WTC11 (cell line): ENCODE data around the gene KDELR1. TPM values are rescaled to one million over a fixed set of nuclear protein-coding genes. Genes with fewer than 3 reads are reported as not detected.
A peak's percentile ranks its signal among the peaks of the same experiment; 100 is the strongest.

Experiments
- ATAC-seq: fragments of 200-7000 bp; cut with Tn5 transposase; 2 replicates; pipeline ENCODE4 v1.10.0; 2021; ENCODE audit warnings: mild to moderate bottlenecking, moderate library complexity
- CTCF ChIA-PET: fragments of 300-600 bp; sonication (Branson Sonifier 250); formaldehyde crosslinking; loops from one replicate; lab custom pipeline; 2021; ENCODE audit warnings: antibody characterized with exemption; lab: Charles Lee
- POLR2A ChIA-PET: fragments of 350-600 bp; sonication (Branson Sonifier 250); formaldehyde crosslinking; loops from one replicate; lab custom pipeline; 2021; ENCODE audit warnings: antibody characterized with exemption; lab: Charles Lee
- DNase-seq: peaks from one replicate; pipeline ENCODE4 v3.0.0; 2021; ENCODE audit warnings: low spot score
- H3K27ac Mint-ChIP-seq: 2 replicates; pipeline ENCODE4 v1.8.0; 2021; ENCODE audit warnings: mixed read lengths
- H3K27me3 Mint-ChIP-seq: 2 replicates; pipeline ENCODE4 v1.8.0; 2021; ENCODE audit warnings: low read depth, mild to moderate bottlenecking, moderate library complexity, mixed read lengths
- H3K36me3 Mint-ChIP-seq: 2 replicates; pipeline ENCODE4 v1.8.0; 2021; ENCODE audit warnings: mixed read lengths
- H3K4me1 Mint-ChIP-seq: 2 replicates; pipeline ENCODE4 v1.8.0; 2022; ENCODE audit warnings: mixed read lengths
- H3K4me3 Mint-ChIP-seq: 2 replicates; pipeline ENCODE4 v1.8.0; 2021; ENCODE audit warnings: mild to moderate bottlenecking, moderate library complexity, mixed read lengths
- H3K9me3 Mint-ChIP-seq: 2 replicates; pipeline ENCODE4 v1.8.0; 2021; ENCODE audit warnings: mixed read lengths
- ATF1 ChIP-seq: sonication (generic); formaldehyde crosslinking; IDR thresholded peaks from 2 replicates; pipeline ENCODE4 v1.8.1; 2023; ENCODE audit warnings: mild to moderate bottlenecking, moderate library complexity, missing genetic modification reagents
- E2F5 ChIP-seq: sonication (generic); formaldehyde crosslinking; IDR thresholded peaks from 2 replicates; pipeline ENCODE4 v1.8.1; 2022; ENCODE audit warnings: mild to moderate bottlenecking, moderate library complexity, missing genetic modification reagents
- EMX1 ChIP-seq: fragments of 250-450 bp; sonication (Bioruptor Pico); IDR thresholded peaks from 2 replicates; pipeline ENCODE4 v1.8.0; 2021; ENCODE audit warnings: mild to moderate bottlenecking
- ERG ChIP-seq: fragments of 250-450 bp; sonication (Bioruptor Pico); IDR thresholded peaks from 2 replicates; pipeline ENCODE4 v1.8.0; 2021; ENCODE audit warnings: mild to moderate bottlenecking
- FOXJ3 ChIP-seq: sonication (generic); formaldehyde crosslinking; IDR thresholded peaks from 2 replicates; pipeline ENCODE4 v1.9.0; 2021; ENCODE audit warnings: missing genetic modification reagents, mild to moderate bottlenecking, borderline replicate concordance
- FOXP1 ChIP-seq: sonication (generic); formaldehyde crosslinking; IDR thresholded peaks from 2 replicates; pipeline ENCODE4 v1.8.0; 2022; ENCODE audit warnings: missing genetic modification reagents, mild to moderate bottlenecking, moderate library complexity, borderline replicate concordance
- GRHL2 ChIP-seq: fragments of 250-450 bp; sonication (Bioruptor Pico); IDR thresholded peaks from 2 replicates; pipeline ENCODE4 v1.8.0; 2022; ENCODE audit warnings: mild to moderate bottlenecking, moderate library complexity; ENCODE audit not compliant: insufficient replicate concordance, severe bottlenecking
- JUN ChIP-seq: sonication (generic); formaldehyde crosslinking; IDR thresholded peaks from 2 replicates; pipeline ENCODE4 v1.8.0; 2023; ENCODE audit warnings: mild to moderate bottlenecking, missing genetic modification reagents
- MLX ChIP-seq: sonication (generic); formaldehyde crosslinking; IDR thresholded peaks from 2 replicates; pipeline ENCODE4 v1.8.1; 2023; ENCODE audit warnings: mild to moderate bottlenecking, missing genetic modification reagents, moderate library complexity
- NFATC4 ChIP-seq: fragments of 250-450 bp; sonication (Bioruptor Pico); IDR thresholded peaks from 2 replicates; pipeline ENCODE4 v1.9.0; 2021; ENCODE audit warnings: mild to moderate bottlenecking
- NR2C2 ChIP-seq: sonication (generic); formaldehyde crosslinking; IDR thresholded peaks from 2 replicates; pipeline ENCODE4 v1.8.0; 2022; ENCODE audit warnings: mild to moderate bottlenecking, missing genetic modification reagents
- PREB ChIP-seq: sonication (generic); formaldehyde crosslinking; IDR thresholded peaks from 2 replicates; pipeline ENCODE4 v1.8.1; 2022; ENCODE audit warnings: mild to moderate bottlenecking, missing genetic modification reagents, moderate library complexity, borderline replicate concordance
- SMAD3 ChIP-seq: sonication (generic); formaldehyde crosslinking; IDR thresholded peaks from 2 replicates; pipeline ENCODE4 v1.8.0; 2022; ENCODE audit warnings: missing genetic modification reagents, mild to moderate bottlenecking, borderline replicate concordance
- SMAD4 ChIP-seq: sonication (generic); formaldehyde crosslinking; IDR thresholded peaks from 2 replicates; pipeline ENCODE4 v1.8.0; 2022; ENCODE audit warnings: mild to moderate bottlenecking, missing genetic modification reagents
- STAT6 ChIP-seq: sonication (generic); formaldehyde crosslinking; conservative IDR thresholded peaks from 2 replicates; pipeline ENCODE4 v1.8.1; 2023; ENCODE audit warnings: mild to moderate bottlenecking, low read depth, missing genetic modification reagents, moderate library complexity
- ZNF121 ChIP-seq: sonication (generic); formaldehyde crosslinking; IDR thresholded peaks from 2 replicates; pipeline ENCODE4 v1.8.0; 2023; ENCODE audit warnings: missing genetic modification reagents
- ZNF232 ChIP-seq: sonication (generic); formaldehyde crosslinking; IDR thresholded peaks from 2 replicates; pipeline ENCODE4 v1.8.0; 2022; ENCODE audit warnings: mild to moderate bottlenecking, missing genetic modification reagents
- ZNF263 ChIP-seq: sonication (generic); formaldehyde crosslinking; IDR thresholded peaks from 2 replicates; pipeline ENCODE4 v1.8.1; 2022; ENCODE audit warnings: low read depth, mild to moderate bottlenecking, moderate library complexity, missing genetic modification reagents
- ZNF425 ChIP-seq: fragments of 250-450 bp; sonication (Bioruptor Pico); conservative IDR thresholded peaks from 2 replicates; pipeline ENCODE4 v1.9.0; 2021; ENCODE audit warnings: mild to moderate bottlenecking
- total RNA-seq: library from RNA; stranded (reverse); gene quantifications from 3 replicates; pipeline ENCODE4 v1.2.3, GENCODE V29; 2021

The KDELR1 gene
- total RNA-seq, 1 experiment from 2014 or later = 207 TPM

- Mint-ChIP-seq H3K27me3 (no peaks in the 10 kb centered on the region; the same call in 1 of the 2 replicates), H3K9me3 (no peaks in the 10 kb centered on the region), H3K4me1 (peaks cover 7% of the 10 kb centered on the region; the same call in 1 of the 2 replicates), H3K4me3 (no peak overlapping the region), H3K36me3 (no peaks in the 10 kb centered on the region)
- no peak for ATAC-seq
- DNase-seq = no peak
- ChIA-PET POLR2A (interaction anchor here (0.7 to 1.0 kb wide), 2 partner anchors 12 to 247 kb away, joined by 3 to 11 read pairs; partner anchors contain the start of gene TMEM143), CTCF (interaction anchor here (0.5 to 3.5 kb wide), 34 partner anchors 8 to 258 kb away, joined by 3 to 52 read pairs (median 4); partner anchors contain the start of genes EMP3, GRIN2D, GRWD1 and KDELR1)
- no peak for TF ChIP-seq ZNF425
- TF ChIP-seq MLX (CRISPR knock-in tag) = no peak
- no peak for TF ChIP-seq PREB (CRISPR knock-in tag)
- no peak for TF ChIP-seq STAT6
- TF ChIP-seq FOXP1 (CRISPR knock-in tag) = no peak
- no peak for TF ChIP-seq FOXJ3 (CRISPR knock-in tag)
- TF ChIP-seq SMAD4 (CRISPR knock-in tag) = no peak
- no peak for TF ChIP-seq ZNF263 (CRISPR knock-in tag)
- no peak for TF ChIP-seq E2F5 (CRISPR knock-in tag)
- TF ChIP-seq JUN = no peak
- no peak for TF ChIP-seq GRHL2 (CRISPR knock-in tag)
- TF ChIP-seq ZNF232 (CRISPR knock-in tag) = no peak
- TF ChIP-seq ATF1 (CRISPR knock-in tag) = no peak
- no peak for TF ChIP-seq EMX1
- no peak for TF ChIP-seq SMAD3 (CRISPR knock-in tag)
- TF ChIP-seq NR2C2 (CRISPR knock-in tag) = no peak
- TF ChIP-seq NFATC4 = no peak
- TF ChIP-seq, all 79 proteins: peak for 0
- no peak overlapping the region for H3K27ac Mint-ChIP-seq
These were observed 40.5 kb downstream of the KDELR1 start for GRCh38 chr19:48350856-48351255.

GRCh38 chr19:48348737-48349136 is 42.6 kb downstream of the KDELR1 start:
- POLR2A ChIA-PET = no interaction called here
- Mint-ChIP-seq H3K4me1 (peaks cover 4% of the 10 kb centered on the region; the same call in 1 of the 2 replicates), H3K27me3 (no peaks in the 10 kb centered on the region; the same call in 1 of the 2 replicates)
- no peak for DNase-seq
- peak; percentile 50; the same call in 1 of the 2 replicates for TF ChIP-seq ZNF121 (CRISPR knock-in tag)
- TF ChIP-seq ZNF425 = no peak
- TF ChIP-seq ERG (CRISPR knock-in tag) = no peak
- TF ChIP-seq, all 79 proteins: peak for 1
- Mint-ChIP-seq H3K9me3 (no peaks in the 10 kb centered on the region), H3K27ac (no peak overlapping the region), H3K36me3 (no peaks in the 10 kb centered on the region), H3K4me3 (no peak overlapping the region)
- CTCF ChIA-PET = interaction anchor here (3.5 kb wide), 1 partner anchor 15 kb away, joined by 52 read pairs; the partner anchor contains the start of genes SYNGR4 and TMEM143
- ATAC-seq = no peak
